GM19023 (cell line): Measurements from ENCODE around the gene TPD52L2.

Experiments
- ATAC-seq: cut with Tn5 transposase; IDR thresholded peaks from one replicate; pipeline ENCODE4 v1.9.1; 2021; ENCODE audit warnings: mild to moderate bottlenecking, moderate library complexity; ENCODE audit not compliant: unreplicated experiment

TPD52L2 gene

DNA sequence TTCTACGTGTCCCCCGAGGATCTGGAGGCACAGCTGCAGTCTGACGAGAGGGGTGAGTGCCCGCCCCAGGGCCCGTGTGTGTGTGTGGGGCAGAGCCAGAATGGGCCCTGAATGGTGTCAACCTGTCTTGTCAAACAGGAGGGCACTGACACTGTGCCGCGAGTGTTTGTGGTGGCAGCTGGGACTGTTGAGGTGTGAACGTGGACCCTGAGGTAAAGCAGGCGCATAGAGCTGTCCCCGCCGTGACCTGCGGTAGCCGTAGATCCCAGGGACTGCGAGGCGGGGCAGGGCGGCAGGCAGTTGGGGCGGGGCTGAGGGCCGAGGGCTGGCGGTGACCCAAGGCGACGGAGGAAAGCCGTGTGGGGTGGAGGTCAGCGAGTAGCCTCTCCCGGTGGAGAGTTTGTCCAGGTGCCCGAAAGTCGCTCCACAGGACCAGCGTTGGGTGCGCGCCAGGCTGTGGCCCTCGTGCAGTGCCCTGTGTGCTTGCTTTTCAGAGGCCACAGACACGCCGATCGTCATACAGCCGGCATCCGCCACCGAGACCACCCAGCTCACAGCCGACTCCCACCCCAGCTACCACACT, 66.0 kb downstream of the TPD52L2 start:
- no peak for ATAC-seq

GRCh38 chr20:63931735-63932134, 66.7 kb downstream of the TPD52L2 start:
- no peak for ATAC-seq

DNA sequence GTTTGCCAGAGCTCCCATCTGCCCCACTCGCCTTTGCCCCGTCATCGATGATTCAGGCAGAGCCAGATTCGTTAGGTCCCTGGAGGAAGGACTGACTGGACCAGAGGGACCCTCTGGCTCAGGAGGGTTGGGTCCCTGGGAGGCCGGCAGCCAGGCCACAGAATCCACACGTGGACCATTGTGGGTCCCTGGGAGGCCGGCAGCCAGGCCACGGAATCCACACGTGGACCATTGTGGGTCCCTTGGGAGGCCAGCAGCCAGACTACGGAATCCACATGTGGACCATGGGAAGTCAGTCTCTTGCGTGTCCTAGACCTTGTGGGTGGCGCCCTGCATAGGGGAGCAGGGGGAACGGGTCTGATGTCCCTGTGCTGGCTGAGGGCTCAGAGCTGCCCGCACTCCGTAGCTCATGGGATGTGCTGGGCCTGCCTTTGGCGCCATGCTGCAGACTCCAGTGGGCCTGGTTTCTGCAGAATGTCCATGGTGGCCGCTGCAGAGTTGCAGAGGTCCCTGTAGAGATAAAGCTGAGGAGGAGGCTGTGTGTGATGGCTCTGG, 67.6 kb downstream of the TPD52L2 start:
- no peak for ATAC-seq

DNA sequence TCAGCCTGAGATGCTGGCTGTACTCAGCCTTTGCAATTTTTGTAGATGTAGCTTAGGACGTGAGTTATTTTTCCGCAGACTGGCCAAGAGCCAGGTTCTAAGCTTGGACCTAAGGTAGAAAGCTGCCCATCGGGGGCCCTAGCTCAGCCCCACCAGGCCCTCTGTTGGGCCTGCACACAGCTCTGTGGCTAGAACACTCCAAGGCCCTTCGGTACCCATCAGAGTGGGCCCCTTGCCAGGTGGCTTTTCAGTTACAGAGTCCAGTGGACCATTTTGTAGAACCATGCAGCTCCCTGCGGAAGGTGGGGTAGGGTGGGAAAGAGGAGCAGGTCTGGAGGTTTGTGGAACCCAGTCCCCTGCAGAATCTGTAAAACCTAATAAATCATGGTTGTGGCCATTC, 68.6 kb downstream of the TPD52L2 start:
- ATAC-seq: no peak

DNA sequence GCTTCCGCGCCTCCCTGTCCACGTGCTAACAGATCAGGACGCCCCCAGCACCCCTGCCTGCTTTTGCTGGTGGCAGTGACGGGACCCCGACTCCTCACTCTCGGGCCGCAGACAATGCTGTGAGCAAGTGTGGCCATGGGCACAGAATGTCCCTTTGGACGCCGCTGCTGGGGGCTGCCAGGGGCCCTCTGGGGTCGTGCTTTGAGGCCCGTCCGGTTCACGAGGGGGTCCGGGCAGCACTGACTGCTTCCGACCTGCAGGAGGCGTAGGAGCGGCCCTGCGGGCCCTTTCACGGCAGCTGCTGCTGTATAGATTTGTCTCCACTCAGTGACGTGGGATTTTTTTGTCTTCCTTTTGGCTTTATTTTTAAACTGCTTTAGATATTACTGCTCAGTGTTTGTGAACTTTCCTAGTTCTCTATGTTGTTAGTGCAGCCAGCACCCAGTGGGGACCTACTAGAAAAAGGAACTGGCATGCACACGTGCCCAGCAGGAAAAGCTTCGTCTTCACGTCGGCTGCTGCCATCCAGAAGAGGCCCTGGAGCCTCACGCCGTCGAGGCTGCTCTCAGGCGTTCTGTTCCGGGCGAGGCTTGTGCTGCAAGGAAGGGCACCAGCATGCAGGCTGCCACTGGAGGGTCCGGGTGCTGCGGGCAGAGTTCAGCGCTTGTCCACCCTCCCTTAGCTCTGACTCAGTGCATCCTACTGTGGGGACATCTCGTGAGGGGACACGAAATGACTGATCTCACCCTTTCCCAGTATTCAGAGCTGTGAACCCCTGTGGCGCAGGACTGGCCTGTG, 69.4 kb downstream of the TPD52L2 start:
- ATAC-seq: no peak

- no peak for ATAC-seq
Measured at GRCh38 chr20:63935447-63935846, 70.4 kb downstream of the TPD52L2 start.

DNA sequence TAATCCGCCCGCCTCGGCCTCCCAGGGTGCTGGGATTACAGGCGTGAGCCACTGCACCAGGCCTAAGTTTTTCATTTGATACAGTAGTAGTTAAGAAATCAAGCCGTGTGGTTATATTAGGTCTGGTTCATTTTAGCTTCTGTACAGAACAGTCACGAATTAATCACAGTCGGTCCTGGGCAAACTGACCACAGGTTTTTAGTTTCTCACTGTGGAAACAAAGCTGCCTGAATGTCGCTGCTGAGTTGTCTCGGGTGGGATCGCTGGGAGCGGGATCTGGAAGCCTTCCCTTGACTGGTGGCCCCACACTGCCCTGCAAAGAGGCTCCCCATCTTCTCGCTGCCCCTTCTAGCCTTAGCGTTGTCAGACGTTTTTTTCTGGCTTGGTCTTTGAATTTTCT, 72.5 kb downstream of the TPD52L2 start:
- no peak for ATAC-seq

- no peak for ATAC-seq
Measured at GRCh38 chr20:63939061-63939935, 74.2 kb downstream of the TPD52L2 start.

- no peak for ATAC-seq
Measured at GRCh38 chr20:63940071-63940471, 75.0 kb downstream of the TPD52L2 start.

- no peak for ATAC-seq
Measured at GRCh38 chr20:63940472-63941266, 75.6 kb downstream of the TPD52L2 start.
